Skin epidermis (tissue), 12 donors: ENCODE results near the gene NR6A1.
"Not testable (repeated sequence)": the region's sequence is repeated elsewhere in the genome, so short reads cannot be mapped to it uniquely, and the experiment has no call there.

Source experiments
- H3K27ac ChIP-seq, 21 experiments: fragments of 200-600 bp; sonication (generic) in 11 of 21; one replicate each; pipeline ENCODE4 v1.5.0; 2020; ENCODE audit warnings: mild to moderate bottlenecking in 3 of 21, inconsistent platforms in 2 of 21, moderate library complexity in 2 of 21
- H3K4me3 ChIP-seq, 7 experiments: fragments of 200-600 bp; sonication (generic) in 2 of 7; one replicate each; pipeline ENCODE4 v1.5.0; 2020; ENCODE audit warnings: inconsistent platforms in 2 of 7, mild to moderate bottlenecking in 2 of 7, moderate library complexity in 1 of 7

Gene NR6A1

DNA sequence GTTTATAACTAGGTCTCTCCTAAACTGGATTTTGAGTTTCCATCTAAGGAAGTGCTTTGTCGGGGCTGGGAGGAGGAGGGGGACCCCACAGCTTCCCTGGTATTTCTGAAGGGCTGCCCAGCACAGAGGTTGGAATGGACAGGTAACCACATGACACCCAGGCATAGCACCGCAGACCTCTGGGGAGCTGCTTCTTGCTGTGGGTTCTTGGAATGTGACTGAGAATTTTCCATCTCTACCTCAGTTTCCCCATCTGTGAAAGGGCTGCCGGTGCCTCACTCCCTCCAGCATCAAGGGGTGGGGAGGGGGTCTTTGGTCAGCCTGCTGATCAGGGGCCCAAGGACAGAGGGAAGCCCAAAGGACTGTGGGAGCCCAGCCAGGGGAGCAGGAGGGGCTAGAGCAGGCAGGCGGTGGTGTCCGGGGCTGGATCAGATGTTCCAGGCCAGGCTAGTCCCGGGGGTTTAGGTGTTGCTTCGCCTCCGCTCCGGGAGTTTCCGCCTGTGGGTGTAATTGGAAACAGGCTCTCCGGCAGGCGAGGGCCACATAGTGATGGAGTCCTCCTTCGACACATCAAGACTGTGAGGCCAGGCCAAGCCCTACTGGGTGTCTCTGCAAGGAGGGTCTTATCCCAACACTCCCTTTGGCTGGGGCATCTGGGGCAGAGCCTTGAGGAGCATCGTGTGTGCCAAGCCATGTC is 9.1 kb upstream of the NR6A1 start:
- H3K27ac ChIP-seq, result peak overlapping the region in 10 of 21 experiments; percentile 5 to 63 (median 30)

DNA sequence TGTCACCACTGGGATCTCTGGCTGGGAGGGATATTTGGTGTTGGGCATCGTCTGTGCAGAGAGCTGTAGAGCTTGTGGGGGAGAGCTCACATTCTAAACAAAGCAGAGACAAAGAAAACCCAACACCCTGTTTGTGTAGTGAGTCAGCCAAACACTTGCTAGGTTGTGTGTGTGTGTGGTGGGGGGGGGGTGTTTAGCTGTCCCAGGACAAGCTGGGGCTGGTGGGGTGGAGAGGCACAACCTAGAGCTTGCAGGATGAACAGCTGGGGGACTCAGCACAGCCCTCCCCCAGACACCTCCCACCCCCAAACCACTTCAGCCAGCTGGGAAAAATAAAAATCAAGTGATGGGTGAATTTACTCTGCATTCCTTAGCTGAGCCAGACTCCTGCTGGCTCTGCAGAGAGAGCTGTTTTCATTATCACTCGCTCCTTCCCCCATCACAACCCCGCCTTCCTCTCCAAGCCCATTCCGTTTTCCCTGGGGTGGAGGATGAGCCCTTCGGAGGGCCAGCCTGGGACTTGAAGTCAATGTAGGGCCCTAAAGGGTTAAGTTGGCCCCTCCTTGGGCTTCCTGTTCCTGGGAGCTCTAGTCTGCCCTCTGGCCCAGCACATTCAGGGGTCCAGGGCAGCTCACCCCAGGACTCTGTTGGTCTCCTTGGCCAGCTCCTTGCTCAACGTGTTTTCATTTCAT is 8.4 kb upstream of the NR6A1 start:
- Histone ChIP-seq H3K27ac (peak overlapping the region in 10 of 21 experiments; percentile 5 to 63 (median 20)), H3K4me3 (no peak overlapping the region)

More for the DNA sequence above, 9.1 kb upstream of the NR6A1 start:
- no peak overlapping the region for H3K4me3 ChIP-seq

DNA sequence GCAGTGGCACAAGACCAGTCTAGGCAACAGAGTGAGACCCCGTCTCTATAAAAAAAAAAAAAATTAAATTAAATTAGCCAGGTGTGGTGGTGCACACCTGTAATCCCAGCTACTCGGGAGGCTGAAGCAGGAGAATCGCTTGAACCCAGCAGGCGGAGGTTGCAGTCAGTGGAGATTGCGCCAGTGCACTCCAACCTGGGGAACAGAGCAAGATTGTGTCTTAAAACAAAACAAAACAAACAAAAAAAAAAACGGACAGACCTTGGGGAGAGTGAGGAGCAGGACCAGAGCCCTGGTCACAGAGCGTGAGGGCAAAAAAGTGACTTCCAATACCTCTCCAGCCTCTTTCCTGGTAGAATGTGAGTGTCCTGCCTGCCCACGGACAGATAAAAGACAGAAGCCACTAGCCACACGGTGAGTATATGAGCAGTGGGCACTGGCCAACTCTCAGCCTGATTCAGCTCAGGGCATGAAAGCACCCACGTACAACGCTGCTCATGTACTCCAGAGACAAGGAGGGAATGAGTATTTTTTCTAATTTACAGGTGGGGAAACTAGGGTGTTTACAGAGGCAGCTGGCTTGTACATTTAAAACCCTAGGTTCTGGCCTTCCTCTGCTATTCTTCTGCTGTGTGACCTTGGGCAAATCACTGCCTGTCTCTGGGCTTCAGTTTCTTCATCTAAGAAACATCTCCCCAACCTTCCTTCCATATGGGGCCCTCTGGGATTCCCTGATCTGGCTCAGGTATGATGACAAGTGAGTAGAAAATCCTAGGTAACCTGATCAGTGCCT is 7.7 kb upstream of the NR6A1 start:
- H3K27ac ChIP-seq, result peak overlapping the region in 6 of 21 experiments; percentile 11 to 63 (median 28)
- no peak overlapping the region for H3K4me3 ChIP-seq

DNA sequence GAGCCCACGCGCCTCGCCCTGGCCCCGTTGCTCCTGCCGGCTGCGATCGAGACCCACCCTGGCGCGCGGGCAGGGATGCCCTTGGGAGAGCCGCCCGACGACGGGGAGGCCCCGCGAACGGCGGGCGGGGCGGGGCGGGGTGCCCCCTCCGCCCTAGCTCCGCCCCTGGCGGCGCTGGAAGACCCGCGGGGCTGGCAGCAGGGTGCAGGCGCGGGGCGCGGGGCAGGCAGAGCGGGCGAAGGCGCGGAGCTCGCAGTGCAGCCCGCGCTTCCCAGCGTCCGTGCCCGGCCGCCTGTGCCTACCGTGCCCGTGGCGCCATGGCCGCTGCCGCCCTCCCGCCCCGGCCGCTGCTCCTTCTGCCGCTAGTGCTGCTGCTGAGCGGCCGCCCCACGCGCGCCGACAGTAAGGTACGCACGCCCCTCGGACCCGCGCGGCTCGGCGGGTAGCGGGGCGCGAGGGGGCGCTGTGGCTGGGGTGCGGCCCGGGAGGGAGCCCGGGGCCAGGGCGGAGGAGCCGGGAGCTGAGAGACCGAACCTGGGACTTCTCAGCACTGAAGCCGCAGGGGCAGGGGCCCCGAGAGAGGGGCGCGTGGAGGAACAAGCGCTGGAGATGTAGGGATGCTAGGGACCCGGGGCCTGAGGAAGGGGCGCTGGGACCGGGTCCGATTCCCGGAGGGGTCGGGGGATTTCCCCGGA is 6.0 kb upstream of the NR6A1 start, which contains the start of gene OLFML2A:
TSS of gene OLFML2A (plus strand) at position 180 of the 695 bp plus-strand sequence. CDS start at position 318, 138 bp downstream.
- Histone ChIP-seq H3K27ac (peak within 1 kb of the TSS in 18 of 21 experiments; percentile 21 to 82 (median 65)), H3K4me3 (peak within 1 kb of the TSS; percentile 41 to 70 (median 50))

DNA sequence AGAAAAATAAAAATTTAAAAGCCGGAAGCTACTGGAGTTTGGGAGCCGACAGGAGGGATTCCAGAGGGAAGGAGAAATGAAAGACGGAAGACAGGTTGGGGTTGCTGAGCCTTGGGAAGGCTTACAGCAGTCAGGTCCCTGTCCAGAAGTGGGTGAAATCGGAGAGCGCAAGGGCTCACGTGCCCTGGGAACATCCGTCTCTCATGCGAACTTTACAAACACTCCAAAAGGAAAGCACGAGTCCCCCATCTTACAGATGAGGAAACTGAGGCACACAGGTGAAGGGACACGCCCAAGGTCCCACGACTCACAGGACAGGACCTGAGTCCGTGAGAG is 5.5 kb upstream of the NR6A1 start:
- Histone ChIP-seq H3K27ac (peak overlapping the region in 13 of 21 experiments; percentile 25 to 82 (median 71)), H3K4me3 (peak overlapping the region; percentile 41 to 70 (median 50))

DNA sequence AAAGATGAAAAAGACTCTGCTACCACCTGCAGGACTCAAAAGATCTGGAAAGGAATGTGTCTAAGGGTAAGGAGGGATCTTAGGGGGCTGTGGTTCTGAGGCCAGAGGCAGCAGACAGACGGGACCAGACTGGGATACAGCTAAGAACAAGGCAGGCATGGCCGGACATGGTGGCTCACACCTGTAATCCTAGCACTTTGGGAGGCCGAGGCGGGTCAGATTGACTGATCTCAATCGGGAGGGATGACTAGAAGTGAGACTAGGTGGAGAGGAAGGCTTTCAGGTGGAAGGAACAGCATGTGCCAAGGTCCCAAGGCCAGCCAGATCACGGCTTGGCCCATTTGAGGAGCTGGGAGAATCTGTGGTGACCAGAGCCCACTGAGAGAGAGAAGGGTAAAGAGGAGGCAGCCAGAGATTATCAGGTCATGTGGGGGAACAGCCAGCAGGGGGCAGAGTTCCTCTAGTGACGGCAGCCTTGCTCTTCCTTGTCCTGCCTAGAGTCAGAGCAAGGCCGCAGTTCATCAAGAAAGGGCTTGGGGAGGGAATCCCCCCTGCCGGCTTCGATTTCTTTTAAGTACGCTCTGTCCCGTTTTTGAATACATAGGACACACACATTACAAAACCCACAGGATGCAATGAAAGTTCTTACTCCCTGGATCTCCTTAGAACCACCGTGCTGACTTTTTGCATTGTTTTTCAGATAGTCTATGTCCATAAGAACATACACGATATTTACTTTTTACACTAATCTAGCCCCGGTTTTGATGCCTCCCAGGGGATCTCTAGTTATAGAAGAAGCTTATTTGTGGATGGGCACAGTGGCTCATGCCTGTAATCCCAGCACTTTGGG is 3.2 kb upstream of the NR6A1 start:
- no peak overlapping the region for H3K27ac ChIP-seq
- no peak overlapping the region for H3K4me3 ChIP-seq

DNA sequence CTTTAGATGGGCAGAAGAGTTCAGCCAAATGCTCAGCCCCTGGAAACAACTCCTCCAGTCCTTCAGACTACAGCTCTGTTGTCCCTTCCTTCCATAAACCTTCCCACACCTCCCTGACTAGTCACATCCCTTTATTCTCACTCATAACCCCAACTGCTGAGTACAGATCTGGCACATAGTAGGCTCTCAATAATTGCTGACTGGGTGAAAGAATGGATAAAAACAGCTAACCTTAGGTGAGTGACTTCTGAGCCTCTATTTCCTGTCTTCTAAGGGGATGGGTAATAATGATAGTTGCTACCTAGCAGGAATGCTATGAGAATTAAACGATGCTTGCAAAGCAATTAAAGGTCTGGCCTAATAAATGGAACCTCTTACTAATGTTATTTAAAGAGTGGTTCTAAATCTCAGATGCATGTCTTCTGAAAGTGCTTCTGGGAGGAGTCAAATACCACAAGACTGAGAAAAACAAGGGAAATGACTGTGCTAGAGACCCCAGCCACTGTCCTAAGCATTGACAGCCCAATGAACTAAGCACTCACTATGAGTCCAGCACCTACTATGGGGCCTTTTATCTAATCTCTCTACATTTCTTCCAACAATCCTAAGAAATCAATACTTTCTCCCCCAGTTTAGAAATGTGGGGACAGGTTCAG is 2.5 kb upstream of the NR6A1 start:
- H3K27ac ChIP-seq, result no peak overlapping the region

DNA sequence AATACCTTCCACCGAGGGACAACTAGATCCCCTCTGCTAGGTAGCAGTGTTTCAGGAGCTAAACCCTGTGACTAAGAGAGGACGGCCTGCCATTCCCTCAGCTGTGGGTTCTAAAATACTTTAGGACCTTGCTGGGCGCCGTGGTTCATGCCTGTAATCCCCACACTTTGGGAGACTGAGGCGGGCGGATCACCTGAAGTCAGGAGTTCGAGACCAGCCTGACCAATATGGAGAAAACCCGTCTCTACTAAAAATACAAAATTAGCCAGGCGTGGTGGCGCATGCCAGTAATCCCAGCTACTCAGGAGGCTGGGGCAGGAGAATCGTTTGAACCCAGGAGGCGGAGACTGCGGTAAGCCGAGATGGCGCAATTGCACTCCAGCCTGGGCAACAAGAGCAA is 1.8 kb upstream of the NR6A1 start:
- H3K27ac ChIP-seq, H3K4me3 ChIP-seq: not testable (repeated sequence)

More for the DNA sequence above, 2.5 kb upstream of the NR6A1 start:
- H3K4me3 ChIP-seq, result no peak overlapping the region

DNA sequence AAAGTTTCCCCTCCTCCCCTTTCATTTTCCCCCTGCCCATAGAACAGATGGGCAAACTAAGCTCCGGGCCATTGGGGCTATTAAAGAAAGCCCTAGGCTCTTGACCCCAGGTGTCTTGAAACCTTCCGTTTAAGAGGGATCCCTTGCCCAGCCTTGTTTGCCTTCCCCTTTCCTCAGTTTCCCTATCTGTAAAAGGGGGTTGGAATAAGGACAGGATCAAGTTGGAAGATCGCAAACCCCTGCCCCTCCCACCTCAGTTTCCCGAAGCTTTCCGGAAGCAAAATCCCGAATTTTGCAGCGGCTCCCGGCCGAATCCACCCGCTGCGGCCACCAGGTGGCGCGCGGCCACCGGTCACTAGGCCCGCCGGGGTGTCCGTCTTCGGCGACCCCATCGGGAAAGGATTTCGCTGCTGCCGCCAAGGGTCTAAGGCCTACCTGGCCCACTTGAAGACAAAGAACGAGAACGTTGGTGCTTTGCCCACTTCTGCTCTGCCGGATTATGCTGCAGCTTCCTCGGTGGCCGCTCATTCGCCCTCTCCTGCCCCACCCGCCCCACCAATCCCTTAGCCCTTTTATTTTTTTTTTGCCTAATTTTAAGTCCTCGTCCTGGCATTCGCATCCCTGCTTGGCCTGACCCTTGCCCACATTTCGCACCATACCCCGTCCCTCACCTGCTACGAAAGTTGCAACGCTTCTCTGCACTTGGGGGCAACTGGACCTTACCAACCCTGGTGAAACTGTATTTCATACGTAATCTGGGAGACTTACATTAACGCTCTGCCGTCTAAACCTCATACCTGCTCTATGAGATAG is 962 bp upstream of the NR6A1 start:
- peak overlapping the region in 13 of 21 experiments; percentile 28 to 86 (median 75) for H3K27ac ChIP-seq
- H3K4me3 ChIP-seq, result peak overlapping the region; percentile 41 to 92 (median 87)

DNA sequence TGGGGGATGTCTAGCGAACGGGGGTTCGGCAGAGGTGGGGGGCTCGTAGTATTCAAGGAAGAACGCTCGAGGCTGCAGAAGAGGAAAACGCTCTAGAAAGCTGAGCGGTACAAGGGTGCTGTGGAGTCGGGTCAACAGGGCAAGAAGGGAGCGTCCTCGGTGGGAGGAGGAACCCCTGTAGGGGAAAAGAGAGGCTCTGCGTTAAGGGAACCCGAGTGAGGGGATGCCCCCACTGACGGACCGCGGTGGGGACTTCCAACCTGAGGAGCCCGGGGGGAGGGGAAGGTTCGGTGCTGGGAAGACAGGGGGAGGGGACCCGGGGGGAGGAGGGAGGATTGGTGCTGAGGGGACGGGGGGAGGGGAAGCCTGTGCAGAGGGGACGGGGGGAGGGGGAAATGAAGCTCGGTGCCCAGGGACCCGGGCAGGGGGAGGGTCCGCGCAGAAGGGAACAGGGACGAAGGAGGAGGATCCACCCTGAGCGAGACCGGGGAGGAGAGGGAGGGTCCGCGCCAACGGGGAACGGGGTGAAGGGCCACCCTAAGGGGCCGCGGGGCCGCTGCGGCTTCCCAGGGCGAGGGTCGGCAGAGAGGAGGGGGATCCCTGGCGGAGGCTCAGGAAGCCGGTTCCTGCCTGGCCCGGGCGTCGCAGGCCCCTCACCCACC is 621 bp downstream of the NR6A1 start:
- peak overlapping the region in 18 of 21 experiments; percentile 12 to 86 (median 76) for H3K27ac ChIP-seq
- peak overlapping the region; percentile 48 to 93 (median 87) for H3K4me3 ChIP-seq

DNA sequence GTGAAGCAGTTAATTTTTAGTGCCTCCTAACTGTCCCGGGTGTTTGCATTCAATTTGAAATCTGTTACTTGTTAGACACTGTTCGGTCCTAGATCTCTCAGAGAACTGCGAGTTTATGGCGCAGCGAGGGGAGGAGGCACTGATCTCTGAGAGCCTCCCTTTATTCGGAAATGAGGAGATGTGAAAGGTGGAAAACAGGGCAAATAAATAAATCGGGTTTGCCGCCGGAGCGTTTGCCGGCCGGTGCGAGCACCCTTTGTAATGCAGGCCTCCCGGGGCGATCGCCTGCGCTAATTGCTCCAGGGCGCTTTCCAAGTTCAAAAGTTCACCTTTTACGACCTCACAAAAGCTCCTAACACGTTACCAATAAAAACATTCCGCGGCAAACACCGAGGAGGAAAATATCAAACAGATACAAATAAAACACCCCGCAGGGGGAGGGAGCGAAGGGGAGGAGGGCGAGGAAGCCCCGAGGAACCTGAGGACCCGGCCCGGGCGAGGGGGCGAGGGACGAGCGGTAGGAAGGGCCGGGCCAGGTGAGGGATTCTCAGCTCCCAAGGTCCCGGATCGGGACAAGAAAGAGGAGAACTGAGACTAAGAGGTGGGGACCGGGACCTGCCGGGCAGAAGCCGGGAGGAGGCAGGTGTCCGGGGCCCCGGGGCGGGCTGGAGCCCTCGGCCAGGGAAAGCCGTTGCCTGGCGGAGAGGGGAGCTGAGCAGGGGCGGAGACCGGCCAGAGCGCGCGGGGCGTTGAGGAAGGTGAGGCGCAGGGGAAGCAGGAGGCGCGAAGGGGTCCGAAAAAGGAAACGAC is 1.4 kb downstream of the NR6A1 start:
- peak overlapping the region; percentile 48 to 93 (median 87) for H3K4me3 ChIP-seq
- H3K27ac ChIP-seq, result peak overlapping the region in 4 of 21 experiments; percentile 14 to 32 (median 19)

DNA sequence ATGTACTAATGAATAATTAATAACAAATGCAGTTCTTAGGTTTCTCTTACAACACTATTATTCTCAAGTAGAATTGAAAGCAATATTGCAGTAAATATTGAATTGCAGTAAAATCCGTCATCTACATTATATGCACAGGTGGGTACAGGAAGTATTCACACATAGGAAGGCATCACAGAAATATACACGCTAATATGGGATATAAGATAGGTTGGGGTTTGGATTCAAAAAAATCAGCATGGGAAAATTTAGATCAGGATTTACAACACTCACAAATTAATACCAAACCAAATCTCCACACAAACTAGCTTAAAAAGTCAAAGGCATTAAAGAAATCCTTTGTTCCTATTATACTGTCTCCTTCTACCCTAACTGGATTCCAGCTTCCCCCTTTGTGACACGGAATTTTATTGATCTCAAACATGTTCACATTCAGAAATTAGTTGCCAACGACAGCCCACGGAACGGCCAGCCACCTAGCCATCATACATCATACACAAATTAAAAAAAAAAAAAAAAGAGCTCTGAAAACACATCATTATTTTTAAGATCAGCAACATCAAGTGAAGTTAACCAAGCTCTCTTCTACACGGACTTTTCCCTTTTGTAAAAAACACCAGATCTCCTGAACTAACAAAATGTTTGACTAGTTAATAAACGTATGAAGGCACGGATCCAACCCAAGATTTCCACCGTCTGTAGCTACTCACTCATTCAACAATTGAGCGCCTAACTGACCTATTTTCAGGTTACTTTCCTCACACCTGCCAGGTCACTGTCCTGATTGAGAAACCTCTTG is 2.2 kb downstream of the NR6A1 start:
- Histone ChIP-seq H3K27ac (no peak overlapping the region), H3K4me3 (peak overlapping the region in 3 of 7 experiments; percentile 86 to 89 (median 87))

DNA sequence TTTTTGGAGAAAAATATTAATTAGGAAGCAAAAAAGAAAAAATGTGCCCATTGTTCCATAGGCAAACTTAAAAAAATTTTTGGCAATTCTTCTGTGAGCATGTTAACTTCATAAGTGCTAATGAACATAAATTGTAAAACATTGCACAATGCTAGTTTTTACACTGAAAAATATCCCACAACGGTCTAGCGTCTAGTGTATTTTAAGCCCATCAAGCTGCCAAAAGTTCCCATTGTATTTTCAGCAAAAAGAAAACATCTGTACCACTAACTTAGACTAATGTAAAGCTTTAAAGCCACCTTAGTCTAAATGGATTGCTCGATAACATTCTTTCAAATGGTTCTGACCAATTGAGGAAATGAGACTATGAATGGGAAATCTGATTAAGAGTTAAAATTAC is 2.8 kb downstream of the NR6A1 start:
- no peak overlapping the region for H3K27ac ChIP-seq

DNA sequence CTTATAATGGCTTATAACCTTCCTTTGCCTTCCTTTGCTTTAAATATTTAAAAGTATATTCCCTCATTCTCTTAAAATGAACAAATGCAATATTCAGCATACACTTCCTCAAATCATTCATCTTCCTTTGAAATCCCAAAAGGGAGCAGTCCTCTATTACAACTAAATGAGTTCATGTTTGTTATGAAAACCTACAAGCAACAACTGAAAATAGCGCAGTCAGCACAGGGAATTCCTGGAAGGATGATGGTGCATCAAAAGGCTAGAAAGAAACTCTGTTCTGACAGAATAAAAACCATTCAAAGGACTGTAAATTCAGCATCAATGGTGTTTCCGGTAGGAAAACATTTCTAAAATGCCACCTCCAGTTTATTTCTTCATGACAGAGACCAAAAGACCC is 3.3 kb downstream of the NR6A1 start:
- Histone ChIP-seq H3K27ac (no peak overlapping the region), H3K4me3 (no peak overlapping the region)

More for the DNA sequence above, 2.8 kb downstream of the NR6A1 start:
- no peak overlapping the region for H3K4me3 ChIP-seq
